Measurements from ENCODE around the gene FIGN.

- TF ChIP-seq NFE2L2 (IDR thresholded peaks at IDR 0.05; ENCODE audit: low read depth, low read length) (no peak), USF2 (IDR thresholded peaks at IDR 0.05; ENCODE audit: low read depth, low read length) (no peak), CTCF (conservative IDR thresholded peaks at IDR 0.05; ENCODE audit: low read depth, low read length) (no peak), FOS (IDR thresholded peaks at IDR 0.05; ENCODE audit: low read depth, low read length) (no peak), POLR2A (IDR thresholded peaks at IDR 0.05; ENCODE audit: low read depth, low read length) (no peak)
These were observed 37.5 kb upstream of the FIGN start for GRCh38 chr2:163773276-163773675.

Data from IMR-90 (cell line).